Esophagus muscularis mucosa (tissue), 4 donors: ENCODE data around the gene BANK1.

Experiments used
- CTCF ChIP-seq, 3 experiments: fragments of 200-600 bp in 2 of 3; fragments of 450-650 bp in 1 of 3; sonication (generic) in 2 of 3; IDR thresholded peaks; one replicate each; pipeline ENCODE4 v1.5.1; 2017 to 2019; ENCODE audit warnings: antibody characterized with exemption in 3 of 3, mild to moderate bottlenecking in 2 of 3, moderate library complexity in 1 of 3
- EP300 ChIP-seq: sonication (generic); formaldehyde crosslinking; IDR thresholded peaks from one replicate; pipeline ENCODE4 v1.6.1; 2017; ENCODE audit warnings: antibody characterized with exemption
- POLR2A ChIP-seq: fragments of 450-650 bp; IDR thresholded peaks from one replicate; pipeline ENCODE4 v1.6.1; 2017; ENCODE audit warnings: antibody characterized with exemption, moderate library complexity, mild to moderate bottlenecking, low read depth
- POLR2AphosphoS5 ChIP-seq, 2 donors: sonication (generic); formaldehyde crosslinking; IDR thresholded peaks; one replicate each; pipeline ENCODE4 v1.6.1; 2017; ENCODE audit warnings: antibody characterized with exemption in 2 of 2

GRCh38 chr4:101870874-101871273 lies 80.3 kb downstream of the BANK1 start:
- no peak for TF ChIP-seq CTCF (IDR thresholded peaks at IDR 0.05)
- no peak for TF ChIP-seq POLR2AphosphoS5 (IDR thresholded peaks at IDR 0.05)
- TF ChIP-seq EP300 = no peak
- TF ChIP-seq POLR2A = no peak
